ENCODE data around the gene TNPO2. TPM values are rescaled to one million over a fixed set of nuclear protein-coding genes. Genes with fewer than 3 reads are reported as not detected.

TNPO2 gene
- total and polyA plus RNA-seq, 2 experiments from 2014 or later = 37.1 to 83.0 TPM

- TF ChIP-seq REST (IDR thresholded peaks at IDR 0.05; ENCODE audit: unreplicated experiment) (no peak), ZNF114 (CRISPR knock-in tag; IDR thresholded peaks at IDR 0.05) (no peak), EZH2 (IDR thresholded peaks at IDR 0.05; ENCODE audit: low read depth, unreplicated experiment) (no peak)
Observed at GRCh38 chr19:12767150-12767549, 43.4 kb upstream of the TNPO2 start (continued).

- Histone ChIP-seq H3K36me3 (ENCODE audit: insufficient read depth) (0 out of 2 replicates have a peak, but pooled peaks cover 9% of the 10 kb centered on the region), H3K4me2 (peak overlapping the region; percentile 79), H3K27me3 (ENCODE audit: insufficient read depth) (no peaks in the 10 kb centered on the region), H3K9me2 (ENCODE audit: insufficient read depth) (no peaks in the 10 kb centered on the region), H4K20me1 (replicated peaks; ENCODE audit: insufficient read depth) (no peaks in the 10 kb centered on the region; the same call in 1 of the 2 replicates), H3F3A (replicated peaks; ENCODE audit: low read depth) (peaks cover 20% of the 10 kb centered on the region), H2AFZ (no peak overlapping the region), H3K27ac (ENCODE audit: low read depth) (no peak overlapping the region), H3K4me1 (ENCODE audit: insufficient read depth) (peaks cover 9% of the 10 kb centered on the region; the same call in 1 of the 2 replicates), H3K79me2 (replicated peaks; ENCODE audit: insufficient read depth) (0 out of 2 replicates have a peak, but pooled peaks cover 3% of the 10 kb centered on the region), H3K4me3 (peak overlapping the region; percentile 60)
- DNase-seq (ENCODE audit: low spot score) (peak; percentile 88), ATAC-seq (peak; percentile 73)
- Mint-ChIP-seq H3K27me3 (ENCODE audit: insufficient read depth, low read depth, poor library complexity) (peaks cover 30% of the 10 kb centered on the region), H3K4me1 (peaks cover 15% of the 10 kb centered on the region), H3K36me3 (ENCODE audit: low read depth) (peaks cover 67% of the 10 kb centered on the region), H3K4me3 (peak overlapping the region; percentile 66), H3K9me3 (peaks cover 3% of the 10 kb centered on the region; the same call in 2 of the 3 replicates), H3K27ac (no peak overlapping the region; the same call in 1 of the 2 replicates)
- TF ChIP-seq CTCF (conservative IDR thresholded peaks at IDR 0.05; ENCODE audit: low read depth in 2 of 2) (peak; percentile 57 to 83), NANOG (IDR thresholded peaks at IDR 0.05; ENCODE audit: borderline replicate concordance) (no peak), ZNF462 (CRISPR knock-in tag; IDR thresholded peaks at IDR 0.05) (no peak), REST (IDR thresholded peaks at IDR 0.05; ENCODE audit: unreplicated experiment) (no peak), ZNF114 (CRISPR knock-in tag; IDR thresholded peaks at IDR 0.05) (no peak), ETS1 (IDR thresholded peaks at IDR 0.05) (no peak)
Observed at GRCh38 chr19:12766051-12766521, 42.4 kb upstream of the TNPO2 start.

All from GM23338 (cell line).